HL-60 (cell line): ENCODE measurements around the gene CDH20.

ENCODE experiments used
- CTCF ChIP-seq: IDR thresholded peaks from one replicate; pipeline ENCODE4 v1.5.1; 2011; ENCODE audit warnings: low read length, control low read depth, inconsistent platforms; ENCODE audit not compliant: insufficient read depth
- POLR2AphosphoS5 ChIP-seq: IDR thresholded peaks from 2 replicates; pipeline ENCODE4 v1.6.1; 2012; ENCODE audit warnings: low read depth

- TF ChIP-seq CTCF (no peak), POLR2AphosphoS5 (no peak)
Measured at GRCh38 chr18:61546590-61546989, 213.4 kb downstream of the CDH20 start.
